H1 (cell line): ENCODE measurements around the gene SCN4A.

ENCODE experiments used
- ATF3 ChIP-seq: IDR thresholded peaks from 2 replicates; pipeline ENCODE4 v1.6.1; 2011; ENCODE audit warnings: low read depth, mild to moderate bottlenecking, low read length; ENCODE audit not compliant: insufficient read depth
- CHD7 ChIP-seq: fragments of 300-600 bp; sonication (generic); IDR thresholded peaks from 2 replicates; pipeline ENCODE4 v1.7.1; 2012; ENCODE audit warnings: low read length, moderate library complexity, mild to moderate bottlenecking, inconsistent platforms; ENCODE audit not compliant: insufficient replicate concordance
- CTCF ChIP-seq, 3 experiments: IDR thresholded peaks; 1 replicate in 2 of 3; 2 replicates in 1 of 3; pipeline versions ENCODE4 v1.5.1 to v1.6.1; 2011; ENCODE audit warnings: low read length in 3 of 3, mild to moderate bottlenecking in 3 of 3, inconsistent platforms in 2 of 3, low read depth in 1 of 3, moderate library complexity in 1 of 3; ENCODE audit not compliant: insufficient read depth in 1 of 3; ENCODE audit errors: control extremely low read depth in 1 of 3
- JUN ChIP-seq: IDR thresholded peaks from 2 replicates; pipeline ENCODE4 v1.6.1; 2011; ENCODE audit warnings: low read depth, mild to moderate bottlenecking, improper control_type of control experiment, low read length
- NANOG ChIP-seq: IDR thresholded peaks from 2 replicates; pipeline ENCODE4 v1.6.1; 2011; ENCODE audit warnings: low read length, low read depth, mild to moderate bottlenecking, inconsistent platforms; ENCODE audit not compliant: insufficient read depth, poor library complexity, severe bottlenecking
- POLR2A ChIP-seq, 2 experiments: IDR thresholded peaks; 1 replicate in 1 of 2; 2 replicates in 1 of 2; pipeline ENCODE4 v1.6.1; 2011; ENCODE audit warnings: low read depth in 2 of 2, low read length in 2 of 2, mild to moderate bottlenecking in 2 of 2; ENCODE audit errors: control extremely low read depth in 1 of 2
- POLR2AphosphoS5 ChIP-seq: IDR thresholded peaks from 2 replicates; pipeline ENCODE4 v1.6.1; 2011; ENCODE audit warnings: low read depth, low read length
- RXRA ChIP-seq: IDR thresholded peaks from 2 replicates; pipeline ENCODE4 v1.6.1; 2011; ENCODE audit warnings: low read depth, mild to moderate bottlenecking, low read length, moderate library complexity; ENCODE audit not compliant: insufficient read depth
- SUZ12 ChIP-seq: fragments of 200-600 bp; sonication (generic); IDR thresholded peaks from 2 replicates; pipeline ENCODE4 v1.6.1; 2012; ENCODE audit warnings: mild to moderate bottlenecking, inconsistent platforms, low read length, moderate library complexity, mixed read lengths
- TAF7 ChIP-seq: optimal IDR thresholded peaks from 2 replicates; pipeline ENCODE3; 2011; ENCODE audit warnings: low read depth, mild to moderate bottlenecking, inconsistent platforms, low read length, moderate library complexity, borderline replicate concordance
- TBP ChIP-seq: IDR thresholded peaks from 2 replicates; pipeline ENCODE4 v1.6.1; 2011; ENCODE audit warnings: low read depth, low read length, improper control_type of control experiment
- USF2 ChIP-seq: IDR thresholded peaks from 2 replicates; pipeline ENCODE4 v1.6.1; 2011; ENCODE audit warnings: low read length, improper control_type of control experiment
- YY1 ChIP-seq: IDR thresholded peaks from 2 replicates; pipeline ENCODE4 v1.6.1; 2011; ENCODE audit warnings: low read depth, mild to moderate bottlenecking, low read length
- ZNF274 ChIP-seq: IDR thresholded peaks from 2 replicates; pipeline ENCODE4 v1.7.0; 2012; ENCODE audit warnings: low read length, borderline replicate concordance; ENCODE audit errors: extremely low read depth

GRCh38 chr17:63926164-63926563, 46.6 kb downstream of the SCN4A start:
- no peak for TF ChIP-seq CTCF (IDR thresholded peaks at IDR 0.05; ENCODE audit: control extremely low read depth in 1 of 3, insufficient read depth in 1 of 3, low read depth in 1 of 3, low read length in 3 of 3)
- TF ChIP-seq POLR2AphosphoS5, result no peak
- TF ChIP-seq POLR2A (IDR thresholded peaks at IDR 0.05; ENCODE audit: control extremely low read depth in 1 of 2, low read depth in 2 of 2, low read length in 2 of 2), result no peak
- TF ChIP-seq NANOG, result no peak
- no peak for TF ChIP-seq SUZ12
- no peak for TF ChIP-seq YY1
- no peak for TF ChIP-seq RXRA
- no peak for TF ChIP-seq USF2
- no peak for TF ChIP-seq ATF3
- no peak for TF ChIP-seq TAF7
- no peak for TF ChIP-seq TBP
- no peak for TF ChIP-seq CHD7
- TF ChIP-seq ZNF274, result no peak
- no peak for TF ChIP-seq JUN
